ENCODE data around the gene USP37.

USP37 gene

GRCh38 chr2:218513676-218514075 lies 54.5 kb downstream of the USP37 start:
- in situ Hi-C loops (cut with HindIII; ENCODE audit: low sequenced_read_pairs): no loop called here
- DNase-seq (ENCODE audit: low read depth, low spot score): no peak
- no peak for TF ChIP-seq CTCF (IDR thresholded peaks at IDR 0.05; ENCODE audit: low read depth, low read length)
- H3K4me3 ChIP-seq (ENCODE audit: low read depth, low read length): no peak overlapping the region

- no peak overlapping the region for H3K4me3 ChIP-seq (ENCODE audit: low read depth, low read length)
- DNase-seq (ENCODE audit: low read depth, low spot score): no peak
- in situ Hi-C loops (cut with HindIII; ENCODE audit: low sequenced_read_pairs): no loop called here
- TF ChIP-seq CTCF (IDR thresholded peaks at IDR 0.05; ENCODE audit: low read depth, low read length): no peak
Measured at GRCh38 chr2:218508299-218508698, 59.9 kb downstream of the USP37 start.

GRCh38 chr2:218505754-218506371 lies 62.3 kb downstream of the USP37 start:
- in situ Hi-C loops (cut with HindIII; ENCODE audit: low sequenced_read_pairs): no loop called here
- no peak for TF ChIP-seq CTCF (IDR thresholded peaks at IDR 0.05; ENCODE audit: low read depth, low read length)
- DNase-seq (ENCODE audit: low read depth, low spot score): no peak
- no peak overlapping the region for H3K4me3 ChIP-seq (ENCODE audit: low read depth, low read length)

GRCh38 chr2:218501665-218502064 lies 66.5 kb downstream of the USP37 start:
- in situ Hi-C loops (cut with HindIII; ENCODE audit: low sequenced_read_pairs): no loop called here
- H3K4me3 ChIP-seq (ENCODE audit: low read depth, low read length): no peak overlapping the region
- TF ChIP-seq CTCF (IDR thresholded peaks at IDR 0.05; ENCODE audit: low read depth, low read length): no peak
- DNase-seq (ENCODE audit: low read depth, low spot score): peak; percentile 52

- no peak for DNase-seq (ENCODE audit: low read depth, low spot score)
- H3K4me3 ChIP-seq (ENCODE audit: low read depth, low read length): no peak overlapping the region
- in situ Hi-C loops (cut with HindIII; ENCODE audit: low sequenced_read_pairs): no loop called here
- no peak for TF ChIP-seq CTCF (IDR thresholded peaks at IDR 0.05; ENCODE audit: low read depth, low read length)
Measured at GRCh38 chr2:218500501-218501060, 67.6 kb downstream of the USP37 start.

GRCh38 chr2:218485986-218486667 lies 82.0 kb downstream of the USP37 start:
- DNase-seq (ENCODE audit: low read depth, low spot score): no peak
- no peak overlapping the region for H3K4me3 ChIP-seq (ENCODE audit: low read depth, low read length)
- in situ Hi-C loops (cut with HindIII; ENCODE audit: low sequenced_read_pairs): no loop called here
- TF ChIP-seq CTCF (IDR thresholded peaks at IDR 0.05; ENCODE audit: low read depth, low read length): no peak
